Stimulated activated CD8-positive, alpha-beta memory T cell treated with anti-CD3 and anti-CD28 coated beads, Interleukin-7, amount 100 ng/mL, for 4 hours (primary cell): Measurements from ENCODE around the gene RAB35.

Experiments
- DNase-seq, 2 donors: peaks; one replicate each; pipeline ENCODE4 v3.0.0-alpha.2; 2020; ENCODE audit warnings: low read depth in 2 of 2

The RAB35 gene

GRCh38 chr12:120116441-120116791, at the start of gene RAB35:
Gene RAB35, minus strand, starts transcription at chr12:120116753. Its CDS starts 103 bp downstream, at chr12:120116650.
- DNase-seq = no peak

GRCh38 chr12:120164293-120164692, 47.7 kb upstream of the RAB35 start:
- no peak for DNase-seq

- no peak for DNase-seq
Observed at GRCh38 chr12:120162763-120163162, 46.2 kb upstream of the RAB35 start.

- no peak for DNase-seq
Observed at GRCh38 chr12:120161852-120162251, 45.3 kb upstream of the RAB35 start.

GRCh38 chr12:120159509-120160237, 43.1 kb upstream of the RAB35 start:
- DNase-seq = no peak

- no peak for DNase-seq
Observed at GRCh38 chr12:120158351-120158750, 41.8 kb upstream of the RAB35 start.

GRCh38 chr12:120157678-120158077, 41.1 kb upstream of the RAB35 start:
- no peak for DNase-seq

GRCh38 chr12:120156315-120157259, 40.0 kb upstream of the RAB35 start:
- no peak for DNase-seq

GRCh38 chr12:120155072-120155471, 38.5 kb upstream of the RAB35 start:
- no peak for DNase-seq

GRCh38 chr12:120150919-120151525, 34.5 kb upstream of the RAB35 start:
- DNase-seq = no peak

GRCh38 chr12:120148011-120148410, 31.5 kb upstream of the RAB35 start:
- DNase-seq = no peak

GRCh38 chr12:120145164-120145563, 28.6 kb upstream of the RAB35 start:
- no peak for DNase-seq

- DNase-seq = no peak
Observed at GRCh38 chr12:120144215-120144614, 27.7 kb upstream of the RAB35 start.

GRCh38 chr12:120142231-120142877, 25.8 kb upstream of the RAB35 start:
- DNase-seq = no peak

- DNase-seq = no peak
Observed at GRCh38 chr12:120141336-120141735, 24.8 kb upstream of the RAB35 start.

- no peak for DNase-seq
Observed at GRCh38 chr12:120140603-120141002, 24.1 kb upstream of the RAB35 start.

- DNase-seq = no peak
Observed at GRCh38 chr12:120139958-120140357, 23.4 kb upstream of the RAB35 start.

GRCh38 chr12:120138366-120138765, 21.8 kb upstream of the RAB35 start:
- DNase-seq = no peak

- no peak for DNase-seq
Observed at GRCh38 chr12:120137833-120138232, 21.3 kb upstream of the RAB35 start.

GRCh38 chr12:120136093-120136770, 19.7 kb upstream of the RAB35 start:
- DNase-seq = no peak

- no peak for DNase-seq
Observed at GRCh38 chr12:120134307-120134980, 17.9 kb upstream of the RAB35 start.
